GM12874 (cell line): ENCODE data around the gene SLC7A8.

Source experiments
- CTCF ChIP-seq: IDR thresholded peaks from 2 replicates; pipeline ENCODE4 v1.5.1; 2011; ENCODE audit warnings: low read depth, mild to moderate bottlenecking, control low read depth, low read length, moderate library complexity; ENCODE audit not compliant: insufficient read depth

The SLC7A8 gene

GRCh38 chr14:23119363-23120327 is 63.8 kb downstream of the SLC7A8 start:
- no peak for TF ChIP-seq CTCF

- TF ChIP-seq CTCF, result no peak
These were observed 64.7 kb downstream of the SLC7A8 start, which contains the start of gene CEBPE for GRCh38 chr14:23118506-23119362. CEBPE (minus strand) TSS chr14:23119255; CDS start chr14:23119091, 164 bp downstream.

- TF ChIP-seq CTCF, result no peak
These were observed 66.0 kb downstream of the SLC7A8 start for GRCh38 chr14:23117371-23118020.

- TF ChIP-seq CTCF, result no peak
These were observed 67.5 kb downstream of the SLC7A8 start for GRCh38 chr14:23115918-23116317.

GRCh38 chr14:23115039-23115731 is 68.3 kb downstream of the SLC7A8 start:
- TF ChIP-seq CTCF, result no peak

GRCh38 chr14:23114669-23115038 is 68.8 kb downstream of the SLC7A8 start:
- no peak for TF ChIP-seq CTCF
